SK-N-SH (cell line): ENCODE results near the gene ANKRD34A. TPM values are rescaled to one million over a fixed set of nuclear protein-coding genes. Genes with fewer than 3 reads are reported as not detected.

Source experiments
- CTCF ChIA-PET: fragments of 300-600, 350-600 bp; formaldehyde crosslinking; extraction: SDS; loops from one replicate; lab custom pipeline; 2021; lab: Yijun Ruan, JAX
- POLR2A ChIA-PET: fragments of 350-600 bp; sonication (Branson Sonifier 250); formaldehyde crosslinking; extraction: SDS; loops from one replicate; lab custom pipeline; 2020; ENCODE audit warnings: antibody characterized with exemption, inconsistent platforms; lab: Yijun Ruan, JAX
- DNase-seq: peaks from one replicate; pipeline ENCODE4 v3.0.0; 2012
- H2AFZ ChIP-seq: fragments of 200-600 bp; sonication (generic); 2 replicates; pipeline ENCODE4 v1.8.1; 2016; ENCODE audit warnings: antibody characterized with exemption, mild to moderate bottlenecking, low read depth
- H3F3A ChIP-seq: fragments of 200-600 bp; sonication (generic); replicated peaks from 2 replicates; pipeline ENCODE3; 2016; ENCODE audit warnings: antibody characterized with exemption, mild to moderate bottlenecking; ENCODE audit not compliant: insufficient read depth
- H3K27ac ChIP-seq, 2 experiments: fragments of 200-500 bp in 1 of 2; fragments of 200-600 bp in 1 of 2; sonication (Bioruptor generic) in 1 of 2; sonication (generic), shearing (Covaris generic) in 1 of 2; 2 replicates each; pipeline versions ENCODE4 v1.5.1 to v1.6.1; 2014 to 2016; ENCODE audit warnings: low read depth in 2 of 2, inconsistent platforms in 1 of 2, low read length in 1 of 2, mild to moderate bottlenecking in 1 of 2, mixed read lengths in 1 of 2
- H3K27me3 ChIP-seq: fragments of 200-600 bp; sonication (generic), shearing (Covaris generic); 2 replicates; pipeline ENCODE4 v1.6.1; 2016; ENCODE audit warnings: mixed run types; ENCODE audit not compliant: insufficient read depth
- H3K36me3 ChIP-seq, 2 experiments: fragments of 200-500 bp in 1 of 2; fragments of 200-600 bp in 1 of 2; sonication (Bioruptor generic) in 1 of 2; sonication (generic) in 1 of 2; replicated peaks in 1 of 2; 2 replicates each; pipeline versions ENCODE3 to v1.5.1; 2014 to 2016; ENCODE audit warnings: low read length in 1 of 2, mild to moderate bottlenecking in 1 of 2; ENCODE audit not compliant: insufficient read depth in 2 of 2, control insufficient read depth in 1 of 2
- H3K4me1 ChIP-seq, 2 experiments: fragments of 200-500 bp in 1 of 2; fragments of 200-600 bp in 1 of 2; sonication (Bioruptor generic) in 1 of 2; sonication (generic), shearing (Covaris generic) in 1 of 2; 2 replicates each; pipeline versions ENCODE4 v1.5.1 to v1.6.1; 2014 to 2016; ENCODE audit warnings: low read depth in 1 of 2, low read length in 1 of 2, mixed run types in 1 of 2; ENCODE audit not compliant: insufficient read depth in 2 of 2, control insufficient read depth in 1 of 2
- H3K4me2 ChIP-seq: fragments of 200-600 bp; sonication (generic), shearing (Covaris generic); 2 replicates; pipeline ENCODE4 v1.6.1; 2017; ENCODE audit warnings: mixed run types
- H3K4me3 ChIP-seq, 2 experiments: fragments of 200-500 bp in 1 of 2; fragments of 200-600 bp in 1 of 2; sonication (Bioruptor generic) in 1 of 2; sonication (generic), shearing (Covaris generic) in 1 of 2; 2 replicates each; pipeline versions ENCODE4 v1.5.1 to v1.8.1; 2014 to 2016; ENCODE audit warnings: low read depth in 2 of 2, inconsistent platforms in 1 of 2, low read length in 1 of 2, mild to moderate bottlenecking in 1 of 2, mixed read lengths in 1 of 2, moderate library complexity in 1 of 2
- H3K79me2 ChIP-seq: fragments of 200-600 bp; sonication (generic); 2 replicates; pipeline ENCODE4 v1.8.1; 2017; ENCODE audit warnings: mild to moderate bottlenecking; ENCODE audit not compliant: insufficient read depth
- H3K9ac ChIP-seq: fragments of 200-600 bp; sonication (generic); 2 replicates; pipeline ENCODE4 v1.6.1; 2017; ENCODE audit warnings: mixed run types
- H3K9me2 ChIP-seq: fragments of 200-600 bp; sonication (generic); 2 replicates; pipeline ENCODE4 v1.6.1; 2017; ENCODE audit warnings: mixed run types
- H3K9me3 ChIP-seq: fragments of 200-600 bp; sonication (generic); 2 replicates; pipeline ENCODE4 v1.6.1; 2017; ENCODE audit warnings: mixed run types, mild to moderate bottlenecking, moderate library complexity
- H4K20me1 ChIP-seq: fragments of 200-600 bp; sonication (generic); 2 replicates; pipeline ENCODE4 v1.6.1; 2017; ENCODE audit warnings: mild to moderate bottlenecking, mixed run types; ENCODE audit not compliant: insufficient read depth
- CHD2 ChIP-seq: fragments of 150-350 bp; IDR thresholded peaks from 2 replicates; pipeline ENCODE4 v1.6.1; 2018; ENCODE audit warnings: low read length; ENCODE audit not compliant: partially characterized antibody
- ELF1 ChIP-seq: IDR thresholded peaks from 2 replicates; pipeline ENCODE4 v1.4.0; 2012
- EP300 ChIP-seq, 2 experiments: IDR thresholded peaks; 2 replicates each; pipeline versions ENCODE4 v1.4.0 to v1.6.1; 2012; ENCODE audit warnings: borderline replicate concordance in 1 of 2, low read depth in 1 of 2, low read length in 1 of 2
- FOXJ3 ChIP-seq: sonication (generic); formaldehyde crosslinking; IDR thresholded peaks from 2 replicates; pipeline ENCODE4 v1.5.1; 2020; ENCODE audit warnings: mild to moderate bottlenecking, missing genetic modification reagents
- FOXM1 ChIP-seq: IDR thresholded peaks from 2 replicates; pipeline ENCODE4 v1.4.0; 2012; ENCODE audit warnings: low read depth, mild to moderate bottlenecking
- GABPA ChIP-seq: IDR thresholded peaks from 2 replicates; pipeline ENCODE4 v1.4.0; 2012; ENCODE audit warnings: low read depth, mild to moderate bottlenecking
- GATA2 ChIP-seq: sonication (generic); formaldehyde crosslinking; IDR thresholded peaks from 2 replicates; pipeline ENCODE4 v1.5.0; 2020; ENCODE audit warnings: mild to moderate bottlenecking, missing genetic modification reagents
- MAX ChIP-seq: IDR thresholded peaks from 2 replicates; pipeline ENCODE4 v1.4.0; 2012; ENCODE audit warnings: low read depth
- MXI1 ChIP-seq: IDR thresholded peaks from 2 replicates; pipeline ENCODE4 v1.6.1; 2012; ENCODE audit warnings: mild to moderate bottlenecking, low read depth, low read length, improper control_type of control experiment
- PBX3 ChIP-seq: IDR thresholded peaks from 2 replicates; pipeline ENCODE4; 2012
- POLR2AphosphoS5 ChIP-seq: IDR thresholded peaks from 2 replicates; pipeline ENCODE4 v1.6.1; 2012; ENCODE audit warnings: low read depth, low read length
- RAD21 ChIP-seq: IDR thresholded peaks from 2 replicates; pipeline ENCODE4 v1.6.1; 2012; ENCODE audit warnings: mild to moderate bottlenecking, low read length
- SIN3A ChIP-seq: IDR thresholded peaks from 2 replicates; pipeline ENCODE4 v1.6.1; 2012; ENCODE audit warnings: low read depth, mild to moderate bottlenecking, low read length, moderate library complexity, borderline replicate concordance
- SMC3 ChIP-seq: IDR thresholded peaks from 2 replicates; pipeline ENCODE4 v1.6.1; 2012; ENCODE audit warnings: low read depth, low read length, improper control_type of control experiment
- TAF1 ChIP-seq: IDR thresholded peaks from 2 replicates; pipeline ENCODE4 v1.6.1; 2012; ENCODE audit warnings: low read depth, mild to moderate bottlenecking, low read length, moderate library complexity, borderline replicate concordance
- TCF12 ChIP-seq: IDR thresholded peaks from 2 replicates; pipeline ENCODE4 v1.4.0; 2012
- TEAD4 ChIP-seq: IDR thresholded peaks from 2 replicates; pipeline ENCODE4 v1.4.0; 2012; ENCODE audit warnings: mild to moderate bottlenecking, borderline replicate concordance; ENCODE audit not compliant: insufficient read depth
- YY1 ChIP-seq: IDR thresholded peaks from 2 replicates; pipeline ENCODE4 v1.4.0; 2012; ENCODE audit warnings: low read depth, mild to moderate bottlenecking
- WGBS: methylation state at CpG from one replicate; pipeline ENCODE4 v1.1.6; 2017; ENCODE audit warnings: low lambda C conversion rate; 5-methylcytosine and 5-hydroxymethylcytosine counted together
- polyA plus RNA-seq, 3 experiments: library from polyadenylated mRNA; depleted of rRNA; stranded (reverse); fragments of >200 nt; gene quantifications; 2 replicates each; pipeline ENCODE4 v1.2.3, GENCODE V29; 2012
- TF ChIP-seq, protein P1 (sequence below): IDR thresholded peaks from 2 replicates; pipeline ENCODE4 v1.6.1; 2012; ENCODE audit warnings: mild to moderate bottlenecking, low read depth, low read length, moderate library complexity
- TF ChIP-seq, protein P2 (sequence below): fragments of 200-600 bp; sonication (generic); IDR thresholded peaks from 2 replicates; pipeline ENCODE4 v1.6.1; 2017; ENCODE audit warnings: antibody characterized with exemption, mild to moderate bottlenecking, moderate library complexity
- TF ChIP-seq, protein P3 (sequence below): IDR thresholded peaks from 2 replicates; pipeline ENCODE4 v1.4.0; 2012; ENCODE audit warnings: low read depth, borderline replicate concordance

The ANKRD34A gene
- polyA plus RNA-seq, 1 of the 3 experiments (the other 2 are of a cell fraction): 2.6 TPM

DNA sequence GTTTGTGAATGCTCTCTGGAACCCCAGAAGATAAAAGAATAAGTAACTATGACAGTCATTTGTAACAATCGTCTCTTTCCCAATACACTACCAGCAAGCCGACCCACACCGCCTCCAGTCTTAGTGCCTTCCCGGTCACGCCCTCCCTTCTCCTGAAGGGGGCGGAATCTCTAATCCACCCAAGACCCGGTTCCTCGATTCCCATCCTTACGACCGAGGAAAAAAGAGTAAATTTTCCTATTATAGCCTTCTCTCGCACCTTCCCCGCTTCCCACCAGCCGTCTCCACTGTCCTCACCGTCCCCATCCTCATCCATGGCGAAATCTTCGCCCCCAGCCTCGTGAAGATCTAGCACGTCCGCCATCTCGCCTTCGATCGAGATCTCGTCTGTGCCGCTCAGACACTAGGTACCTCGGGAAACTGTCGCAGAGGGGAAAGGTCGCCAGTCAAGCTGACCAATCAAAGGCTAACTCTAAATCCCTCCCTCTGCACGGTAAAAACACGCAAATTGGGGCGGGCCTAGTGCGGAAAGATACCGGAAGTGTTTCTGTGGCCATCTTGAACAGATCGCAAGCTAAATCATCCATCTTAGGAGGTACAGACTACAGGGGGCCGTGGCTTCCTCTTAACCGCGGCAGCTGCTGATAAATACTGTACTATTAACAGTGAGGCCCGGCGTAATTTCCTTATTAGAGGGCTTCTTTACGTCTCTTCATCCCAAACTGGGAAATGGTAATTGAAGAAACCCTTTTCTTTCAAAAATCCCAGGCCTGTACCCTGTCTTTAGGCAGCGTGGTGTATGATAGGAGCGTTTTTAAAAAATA is 37.1 kb downstream of the ANKRD34A start, which contains the start of gene RBM8A:
TSS of gene RBM8A (minus strand) at position 422 of the 824 bp plus-strand sequence. CDS start at position 364, 58 bp downstream.
- ChIA-PET CTCF (interaction anchor here (0.7 to 3.4 kb wide), 23 partner anchors 9 to 125 kb away, joined by 3 to 11 read pairs (median 5); partner anchors contain the start of genes ANKRD34A, ITGA10, NUDT17 and PEX11B), POLR2A (interaction anchor here (0.6 to 2.3 kb wide), 16 partner anchors 9 to 125 kb away, joined by 3 to 34 read pairs (median 4); partner anchors contain the start of genes ANKRD34A, LIX1L, NUDT17 and PEX11B)
- TF ChIP-seq TEAD4: 0 out of 2 replicates have a peak, but pooled peaks have one; percentile 52
- TF ChIP-seq EP300 (IDR thresholded peaks at IDR 0.05; ENCODE audit: borderline replicate concordance in 1 of 2, low read depth in 1 of 2, low read length in 1 of 2): 0 out of 4 replicates have a peak, but pooled peaks of 1 of the 2 experiments have one; percentile 1
- TF ChIP-seq, protein P1, sequence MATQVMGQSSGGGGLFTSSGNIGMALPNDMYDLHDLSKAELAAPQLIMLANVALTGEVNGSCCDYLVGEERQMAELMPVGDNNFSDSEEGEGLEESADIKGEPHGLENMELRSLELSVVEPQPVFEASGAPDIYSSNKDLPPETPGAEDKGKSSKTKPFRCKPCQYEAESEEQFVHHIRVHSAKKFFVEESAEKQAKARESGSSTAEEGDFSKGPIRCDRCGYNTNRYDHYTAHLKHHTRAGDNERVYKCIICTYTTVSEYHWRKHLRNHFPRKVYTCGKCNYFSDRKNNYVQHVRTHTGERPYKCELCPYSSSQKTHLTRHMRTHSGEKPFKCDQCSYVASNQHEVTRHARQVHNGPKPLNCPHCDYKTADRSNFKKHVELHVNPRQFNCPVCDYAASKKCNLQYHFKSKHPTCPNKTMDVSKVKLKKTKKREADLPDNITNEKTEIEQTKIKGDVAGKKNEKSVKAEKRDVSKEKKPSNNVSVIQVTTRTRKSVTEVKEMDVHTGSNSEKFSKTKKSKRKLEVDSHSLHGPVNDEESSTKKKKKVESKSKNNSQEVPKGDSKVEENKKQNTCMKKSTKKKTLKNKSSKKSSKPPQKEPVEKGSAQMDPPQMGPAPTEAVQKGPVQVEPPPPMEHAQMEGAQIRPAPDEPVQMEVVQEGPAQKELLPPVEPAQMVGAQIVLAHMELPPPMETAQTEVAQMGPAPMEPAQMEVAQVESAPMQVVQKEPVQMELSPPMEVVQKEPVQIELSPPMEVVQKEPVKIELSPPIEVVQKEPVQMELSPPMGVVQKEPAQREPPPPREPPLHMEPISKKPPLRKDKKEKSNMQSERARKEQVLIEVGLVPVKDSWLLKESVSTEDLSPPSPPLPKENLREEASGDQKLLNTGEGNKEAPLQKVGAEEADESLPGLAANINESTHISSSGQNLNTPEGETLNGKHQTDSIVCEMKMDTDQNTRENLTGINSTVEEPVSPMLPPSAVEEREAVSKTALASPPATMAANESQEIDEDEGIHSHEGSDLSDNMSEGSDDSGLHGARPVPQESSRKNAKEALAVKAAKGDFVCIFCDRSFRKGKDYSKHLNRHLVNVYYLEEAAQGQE: no peak
- TF ChIP-seq ELF1: peak; percentile 89
- TF ChIP-seq TAF1: peak; percentile 79
- peak; percentile 23; the same call in 1 of the 2 replicates for TF ChIP-seq RAD21
- TF ChIP-seq GATA2: peak; percentile 82
- peak; percentile 96 for TF ChIP-seq YY1
- TF ChIP-seq TCF12: no peak
- TF ChIP-seq SIN3A: no peak
- 0 out of 2 replicates have a peak, but pooled peaks have one; percentile 5 for TF ChIP-seq PBX3
- TF ChIP-seq FOXJ3 (CRISPR knock-in tag): no peak
- TF ChIP-seq SMC3: peak; percentile 29; the same call in 1 of the 2 replicates
- peak; percentile 94 for TF ChIP-seq CHD2
- TF ChIP-seq GABPA: peak; percentile 81
- TF ChIP-seq, protein P2, sequence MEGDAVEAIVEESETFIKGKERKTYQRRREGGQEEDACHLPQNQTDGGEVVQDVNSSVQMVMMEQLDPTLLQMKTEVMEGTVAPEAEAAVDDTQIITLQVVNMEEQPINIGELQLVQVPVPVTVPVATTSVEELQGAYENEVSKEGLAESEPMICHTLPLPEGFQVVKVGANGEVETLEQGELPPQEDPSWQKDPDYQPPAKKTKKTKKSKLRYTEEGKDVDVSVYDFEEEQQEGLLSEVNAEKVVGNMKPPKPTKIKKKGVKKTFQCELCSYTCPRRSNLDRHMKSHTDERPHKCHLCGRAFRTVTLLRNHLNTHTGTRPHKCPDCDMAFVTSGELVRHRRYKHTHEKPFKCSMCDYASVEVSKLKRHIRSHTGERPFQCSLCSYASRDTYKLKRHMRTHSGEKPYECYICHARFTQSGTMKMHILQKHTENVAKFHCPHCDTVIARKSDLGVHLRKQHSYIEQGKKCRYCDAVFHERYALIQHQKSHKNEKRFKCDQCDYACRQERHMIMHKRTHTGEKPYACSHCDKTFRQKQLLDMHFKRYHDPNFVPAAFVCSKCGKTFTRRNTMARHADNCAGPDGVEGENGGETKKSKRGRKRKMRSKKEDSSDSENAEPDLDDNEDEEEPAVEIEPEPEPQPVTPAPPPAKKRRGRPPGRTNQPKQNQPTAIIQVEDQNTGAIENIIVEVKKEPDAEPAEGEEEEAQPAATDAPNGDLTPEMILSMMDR: peak; percentile 75
- peak; percentile 55 for TF ChIP-seq MAX
- TF ChIP-seq FOXM1: no peak
- TF ChIP-seq POLR2AphosphoS5: peak; percentile 97
- TF ChIP-seq, protein P3, sequence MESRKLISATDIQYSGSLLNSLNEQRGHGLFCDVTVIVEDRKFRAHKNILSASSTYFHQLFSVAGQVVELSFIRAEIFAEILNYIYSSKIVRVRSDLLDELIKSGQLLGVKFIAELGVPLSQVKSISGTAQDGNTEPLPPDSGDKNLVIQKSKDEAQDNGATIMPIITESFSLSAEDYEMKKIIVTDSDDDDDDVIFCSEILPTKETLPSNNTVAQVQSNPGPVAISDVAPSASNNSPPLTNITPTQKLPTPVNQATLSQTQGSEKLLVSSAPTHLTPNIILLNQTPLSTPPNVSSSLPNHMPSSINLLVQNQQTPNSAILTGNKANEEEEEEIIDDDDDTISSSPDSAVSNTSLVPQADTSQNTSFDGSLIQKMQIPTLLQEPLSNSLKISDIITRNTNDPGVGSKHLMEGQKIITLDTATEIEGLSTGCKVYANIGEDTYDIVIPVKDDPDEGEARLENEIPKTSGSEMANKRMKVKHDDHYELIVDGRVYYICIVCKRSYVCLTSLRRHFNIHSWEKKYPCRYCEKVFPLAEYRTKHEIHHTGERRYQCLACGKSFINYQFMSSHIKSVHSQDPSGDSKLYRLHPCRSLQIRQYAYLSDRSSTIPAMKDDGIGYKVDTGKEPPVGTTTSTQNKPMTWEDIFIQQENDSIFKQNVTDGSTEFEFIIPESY: peak; percentile 87
- TF ChIP-seq MXI1: peak; percentile 75
- peak within 1 kb of the TSS; percentile 80 for H2AFZ ChIP-seq
- peak within 1 kb of the TSS; percentile 80 to 82 for H3K4me3 ChIP-seq
- H3K9me2 ChIP-seq: no peaks in the 10 kb centered on the region
- WGBS: 1% methylated on average over 41 of the region's 41 CpGs
- H3K36me3 ChIP-seq: peaks cover 17 to 26% of the 10 kb centered on the region in 2 experiments
- H3K27ac ChIP-seq: peak within 1 kb of the TSS; percentile 95 to 96
- peak within 1 kb of the TSS; percentile 99 for H3K9ac ChIP-seq
- peaks cover 24% of the 10 kb centered on the region for H3K79me2 ChIP-seq
- H3K27me3 ChIP-seq: no peaks in the 10 kb centered on the region
- H3F3A ChIP-seq: peaks cover 45% of the 10 kb centered on the region
- no peaks in the 10 kb centered on the region for H4K20me1 ChIP-seq
- DNase-seq: peak; percentile 83
- no peaks in the 10 kb centered on the region for H3K9me3 ChIP-seq
- H3K4me1 ChIP-seq: peaks cover 7% of the 10 kb centered on the region in 2 experiments
- peak within 1 kb of the TSS; percentile 87 for H3K4me2 ChIP-seq
